Ishikawa (cell line): ENCODE measurements around the gene FADS1.

ENCODE experiments used
- EP300 ChIP-seq: IDR thresholded peaks from 2 replicates; pipeline ENCODE4 v1.6.1; 2012; ENCODE audit warnings: borderline replicate concordance
- REST ChIP-seq: IDR thresholded peaks from 2 replicates; pipeline ENCODE4 v1.6.1; 2012; ENCODE audit warnings: low read depth, mild to moderate bottlenecking
- TAF1 ChIP-seq: IDR thresholded peaks from 2 replicates; pipeline ENCODE4 v1.6.1; 2012; ENCODE audit warnings: low read depth, mild to moderate bottlenecking

- TF ChIP-seq EP300: no peak
- TF ChIP-seq REST: no peak
- TF ChIP-seq TAF1: no peak
Observed at GRCh38 chr11:61795876-61796526, 20.8 kb downstream of the FADS1 start.
